ENCODE results near the gene ELMO1. TPM values are rescaled to one million over a fixed set of nuclear protein-coding genes. Genes with fewer than 3 reads are reported as not detected.

Gene ELMO1
- total and polyA plus RNA-seq, 4 donors = 6.7 to 51.5 (median 14.8) TPM

GRCh38 chr7:37336259-37336658 lies 112.4 kb downstream of the ELMO1 start:
- peaks cover 0 to 10% (median 7%) of the 10 kb centered on the region in 4 donors for H3K36me3 ChIP-seq (ENCODE audit: control insufficient read depth in 4 of 4, insufficient read depth in 3 of 4, low read depth in 1 of 4, low read length in 3 of 4)
- TF ChIP-seq FOXA1 (IDR thresholded peaks at IDR 0.05) (no peak), YY1 (IDR thresholded peaks at IDR 0.05) (no peak), EGR1 (IDR thresholded peaks at IDR 0.05; ENCODE audit: low read depth in 2 of 2) (no peak), TAF1 (conservative IDR thresholded peaks at IDR 0.05) (no peak), FOXA2 (IDR thresholded peaks at IDR 0.05) (no peak), GABPA (IDR thresholded peaks at IDR 0.05 in 1 of 2, conservative IDR thresholded peaks at IDR 0.05 in 1 of 2) (no peak), RAD21 (IDR thresholded peaks at IDR 0.05) (no peak), SP1 (IDR thresholded peaks at IDR 0.05) (no peak), HNF4A (conservative IDR thresholded peaks at IDR 0.05) (no peak), ZBTB33 (IDR thresholded peaks at IDR 0.05) (no peak), CTCF (IDR thresholded peaks at IDR 0.05; ENCODE audit: low read depth, low read length, missing input control) (no peak), RXRA (IDR thresholded peaks at IDR 0.05) (no peak), NR2F2 (IDR thresholded peaks at IDR 0.05) (no peak), REST (IDR thresholded peaks at IDR 0.05) (no peak), HNF4G (IDR thresholded peaks at IDR 0.05) (no peak), JUND (IDR thresholded peaks at IDR 0.05) (no peak)
- TF ChIP-seq, protein P1, sequence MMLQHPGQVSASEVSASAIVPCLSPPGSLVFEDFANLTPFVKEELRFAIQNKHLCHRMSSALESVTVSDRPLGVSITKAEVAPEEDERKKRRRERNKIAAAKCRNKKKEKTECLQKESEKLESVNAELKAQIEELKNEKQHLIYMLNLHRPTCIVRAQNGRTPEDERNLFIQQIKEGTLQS (IDR thresholded peaks at IDR 0.05) = no peak
- TF ChIP-seq, protein P2, sequence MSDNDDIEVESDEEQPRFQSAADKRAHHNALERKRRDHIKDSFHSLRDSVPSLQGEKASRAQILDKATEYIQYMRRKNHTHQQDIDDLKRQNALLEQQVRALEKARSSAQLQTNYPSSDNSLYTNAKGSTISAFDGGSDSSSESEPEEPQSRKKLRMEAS (IDR thresholded peaks at IDR 0.05) = no peak
- WGBS = 84% methylated on average over 5 of the region's 5 CpGs
- no peaks in the 10 kb centered on the region for H3K9me3 ChIP-seq (ENCODE audit: control insufficient read depth in 4 of 4, low read length in 3 of 4)
- DNase-seq (ENCODE audit: low spot score) = no peak
- H3K27ac ChIP-seq (ENCODE audit: low read depth in 1 of 2, low read length in 2 of 2) = no peak overlapping the region
- H3K4me3 ChIP-seq (ENCODE audit: low read depth in 1 of 3, low read length in 3 of 3) = no peak overlapping the region
- H3K27me3 ChIP-seq (ENCODE audit: control insufficient read depth in 4 of 4, insufficient read depth in 4 of 4, low read length in 3 of 4) = no peaks in the 10 kb centered on the region
- peaks cover 0 to 3% (median 0%) of the 10 kb centered on the region in 4 donors for H3K4me1 ChIP-seq (ENCODE audit: control insufficient read depth in 4 of 4, insufficient read depth in 4 of 4, low read length in 3 of 4)
- no peak overlapping the region for H3K9ac ChIP-seq (ENCODE audit: low read depth in 1 of 2, low read length in 2 of 2)

Measured in liver (tissue), 9 donors.